ENCODE measurements around the gene RAB6A. TPM values are rescaled to one million over a fixed set of nuclear protein-coding genes. Genes with fewer than 3 reads are reported as not detected.
A peak's percentile ranks its signal among the peaks of the same experiment; 100 is the strongest.

RAB6A gene
- polyA plus RNA-seq, 5 donors, result 83.9 to 111 (median 103) TPM

DNA sequence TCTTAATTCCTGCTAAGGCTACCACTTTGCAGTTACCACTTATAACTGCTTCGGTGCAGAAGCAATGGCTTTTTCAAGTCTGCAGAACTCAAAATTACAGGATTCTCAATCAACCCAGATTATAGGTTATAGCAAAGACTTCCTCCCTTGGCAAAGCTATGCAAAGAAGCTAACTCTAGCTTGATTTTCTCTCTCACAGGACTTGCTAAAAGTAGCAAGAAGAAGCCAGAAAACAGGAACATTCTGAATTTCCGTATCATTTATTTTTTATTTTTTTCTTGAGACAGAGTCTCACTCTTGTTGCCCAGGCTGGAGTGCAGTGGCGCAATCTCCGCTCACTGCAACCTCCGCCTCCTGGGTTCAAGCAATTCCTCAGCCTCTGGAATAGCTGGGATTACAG lies 125.2 kb downstream of the RAB6A start:
- no peak for DNase-seq

DNA sequence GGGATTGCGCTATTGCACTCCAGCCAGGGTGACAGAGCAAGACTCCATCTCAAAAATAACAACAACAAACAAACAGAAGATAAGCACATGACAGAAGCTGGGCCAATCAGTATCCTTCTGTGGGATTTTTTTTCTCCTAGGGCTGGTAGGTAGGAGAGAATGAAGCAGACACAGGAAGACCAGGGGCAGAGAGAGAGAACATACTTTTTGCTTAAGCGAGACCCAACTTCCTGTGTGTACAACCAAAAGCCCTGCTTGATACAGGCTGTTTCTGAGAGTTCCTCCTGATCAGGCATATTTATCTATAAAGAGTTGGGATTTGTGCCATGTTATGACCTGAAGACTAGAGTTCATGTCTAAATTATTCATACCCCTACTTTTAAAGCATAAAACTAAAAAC lies 126.9 kb downstream of the RAB6A start:
- DNase-seq, result no peak

DNA sequence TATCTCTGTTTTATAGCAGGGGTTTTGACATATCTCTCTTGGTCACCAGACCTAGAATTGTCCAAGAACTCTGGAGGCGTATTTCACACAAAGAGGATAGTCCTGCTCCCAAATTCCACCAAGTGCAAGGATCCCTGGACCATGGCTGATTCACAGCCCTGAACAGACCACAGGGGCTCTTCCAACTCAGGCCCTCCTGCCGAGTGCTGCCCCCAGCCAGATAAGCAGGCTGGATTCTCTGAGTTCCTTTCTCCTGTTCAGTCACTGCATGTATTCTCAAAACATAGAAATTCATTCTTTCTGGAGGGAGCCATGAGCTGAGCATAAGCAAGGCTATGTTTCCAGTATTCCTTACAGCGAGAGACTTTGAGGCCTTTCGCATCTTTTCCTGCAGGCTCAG lies 127.9 kb downstream of the RAB6A start:
- DNase-seq, result no peak

DNA sequence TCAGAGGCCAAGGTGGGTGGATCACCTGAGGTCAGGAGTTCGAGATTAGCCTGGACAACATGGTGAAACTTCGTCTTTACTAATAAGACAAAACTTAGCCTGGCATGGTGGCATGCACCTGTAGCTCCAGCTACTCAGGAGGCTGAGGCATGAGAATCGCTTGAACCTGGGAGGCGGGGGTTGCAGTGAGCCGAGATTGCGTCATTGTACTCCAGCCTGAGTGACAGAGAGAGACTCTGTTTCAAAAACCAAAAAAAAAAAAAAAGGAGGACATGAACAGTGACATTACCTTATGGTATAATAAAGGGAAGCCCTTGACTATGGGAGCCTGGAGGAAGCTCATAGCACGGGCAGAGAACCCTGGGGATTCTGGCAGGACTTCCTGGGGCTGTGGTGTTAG lies 131.0 kb downstream of the RAB6A start:
- DNase-seq, result no peak

DNA sequence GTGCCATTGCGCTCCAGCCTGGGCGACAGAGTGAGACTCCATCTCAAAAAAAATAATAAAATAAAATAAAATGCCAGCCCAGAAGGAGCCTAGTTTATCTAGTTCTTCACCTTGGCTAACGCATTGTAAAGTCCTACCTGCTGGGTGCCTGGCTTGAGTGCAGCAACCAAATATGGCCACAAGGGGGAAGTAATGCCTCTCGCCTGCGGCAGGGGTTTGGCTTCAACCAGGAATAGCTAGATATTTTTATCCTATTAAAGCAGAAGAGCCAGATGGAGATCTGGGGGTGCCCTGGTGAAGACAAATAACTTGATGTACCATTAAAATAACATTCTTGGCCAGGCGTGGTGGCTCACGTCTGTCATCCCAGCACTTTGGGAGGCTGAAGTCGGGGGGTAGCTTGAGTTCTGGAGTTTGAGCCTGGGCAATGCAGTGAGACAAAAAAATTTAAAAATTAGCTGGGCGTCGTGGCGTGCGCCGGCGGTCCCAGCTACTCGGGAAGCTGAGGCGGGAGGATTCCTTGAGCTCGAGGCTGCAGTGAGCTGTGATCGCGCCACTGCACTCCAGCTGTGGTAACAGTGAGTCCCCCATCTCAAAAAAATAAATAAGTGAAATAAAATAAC lies 135.1 kb downstream of the RAB6A start:
- DNase-seq, result peak; percentile 39 to 53

Other genes with a start within 250 kb of the RAB6A start
- gene FAM168A, start 163.0 kb downstream of the RAB6A start, polyA plus RNA-seq (ENCODE audit: insufficient read depth in 1 of 5, insufficient read length in 5 of 5, low replicate concordance in 1 of 5), result 10 to 100 TPM; 32.8 to 41.7 (median 38.3) TPM
- 10 to 100 TPM; 10.4 to 36.8 (median 11.3) TPM for gene PLEKHB1, start 114.5 kb downstream of the RAB6A start, polyA plus RNA-seq (ENCODE audit: insufficient read depth in 1 of 5, insufficient read length in 5 of 5, low replicate concordance in 1 of 5)
- gene MRPL48, start 26.8 kb upstream of the RAB6A start, polyA plus RNA-seq (ENCODE audit: insufficient read depth in 1 of 5, insufficient read length in 5 of 5, low replicate concordance in 1 of 5), result 10 to 100 TPM; 45.0 to 59.1 (median 48.6) TPM
- 10 to 100 TPM; 50.4 to 58.0 (median 51.4) TPM for gene COA4, start 115.8 kb upstream of the RAB6A start, polyA plus RNA-seq (ENCODE audit: insufficient read depth in 1 of 5, insufficient read length in 5 of 5, low replicate concordance in 1 of 5)
- 10 to 100 TPM; 32.5 to 43.0 (median 35.1) TPM for gene PAAF1, start 115.9 kb upstream of the RAB6A start, polyA plus RNA-seq (ENCODE audit: insufficient read depth in 1 of 5, insufficient read length in 5 of 5, low replicate concordance in 1 of 5)
- gene DNAJB13, start 190.0 kb upstream of the RAB6A start, polyA plus RNA-seq (ENCODE audit: insufficient read depth in 1 of 5, insufficient read length in 5 of 5, low replicate concordance in 1 of 5), result 1 to 10 TPM in 4 of 5 donors, under 1 TPM in 1; 0.82 to 4.4 (median 4.0) TPM
- gene UCP2, start 221.8 kb upstream of the RAB6A start, polyA plus RNA-seq (ENCODE audit: insufficient read depth in 1 of 5, insufficient read length in 5 of 5, low replicate concordance in 1 of 5), result 10 to 100 TPM; 34.3 to 55.3 (median 45.2) TPM
- 1 to 10 TPM; 1.9 to 3.3 (median 3.1) TPM for gene UCP3, start 248.0 kb upstream of the RAB6A start, polyA plus RNA-seq (ENCODE audit: insufficient read depth in 1 of 5, insufficient read length in 5 of 5, low replicate concordance in 1 of 5)

All from right lung (tissue), 5 donors.